ENCODE results near the gene DENND4B. TPM values are rescaled to one million over a fixed set of nuclear protein-coding genes. Genes with fewer than 3 reads are reported as not detected.

The DENND4B gene
- 3.9 and 17.5 TPM in 2 replicates for total RNA-seq (2014; rRNA removed; shearing (Covaris generic))
- polyA plus RNA-seq (2016; fragmentation: Nextera tagmentation; extraction: Ambion mirVana) = 4.0 and 6.1 TPM in 2 replicates

- in situ Hi-C loops (cut with MboI) = no loop called here
Measured at GRCh38 chr1:153946622-153947241, at the start of gene DENND4B. DENND4B (minus strand) TSS chr1:153946718; CDS start chr1:153944374, 2,344 bp downstream.

GRCh38 chr1:153995640-153996039 is 49.1 kb upstream of the DENND4B start:
- Histone ChIP-seq H3K27me3 (replicated peaks; ENCODE audit: insufficient read depth) (no peaks in the 10 kb centered on the region), H3K27ac (no peak overlapping the region), H3K9ac (no peak overlapping the region), H3K4me1 (ENCODE audit: insufficient read depth) (peaks cover 17% of the 10 kb centered on the region), H4K20me1 (ENCODE audit: insufficient read depth) (peaks cover 5% of the 10 kb centered on the region; the same call in 1 of the 2 replicates), H2AFZ (no peak overlapping the region), H3K79me2 (ENCODE audit: insufficient read depth) (peaks cover 23% of the 10 kb centered on the region), H3F3A (ENCODE audit: insufficient read depth) (peaks cover 46% of the 10 kb centered on the region), H3K4me2 (ENCODE audit: unreplicated experiment) (no peak overlapping the region), H3K9me3 (ENCODE audit: low read depth) (no peaks in the 10 kb centered on the region), H3K36me3 (ENCODE audit: low read depth) (peaks cover 21% of the 10 kb centered on the region), H3K4me3 (no peak overlapping the region), H3K9me2 (ENCODE audit: insufficient read depth) (no peaks in the 10 kb centered on the region)
- no peak for TF ChIP-seq EZH2phosphoT487 (IDR thresholded peaks at IDR 0.05; ENCODE audit: insufficient read depth, low read depth)
- 87 to 90% methylated on average over 11 of the region's 11 CpGs for WGBS, 2 experiments (ENCODE audit: low coverage in 1 of 2, low lambda C conversion rate in 2 of 2, missing lambda C conversion rate in 2 of 2)
- in situ Hi-C loops (cut with MboI) = no loop called here
- DNase-seq = no peak

More at GRCh38 chr1:153946622-153947241, at the start of gene DENND4B:
- H3K4me3 ChIP-seq = peak within 1 kb of the TSS; percentile 90
- H3K9me2 ChIP-seq (ENCODE audit: insufficient read depth) = no peaks in the 10 kb centered on the region
- H3K4me2 ChIP-seq (ENCODE audit: unreplicated experiment) = peak within 1 kb of the TSS; percentile 88
- 9 to 10% methylated on average over 20 to 24 of the region's 28 CpGs for WGBS, 2 experiments (ENCODE audit: low coverage in 1 of 2, low lambda C conversion rate in 2 of 2, missing lambda C conversion rate in 2 of 2)
- peak within 1 kb of the TSS; percentile 90 for H3K9ac ChIP-seq
- H3K9me3 ChIP-seq (ENCODE audit: low read depth) = no peaks in the 10 kb centered on the region
- peaks cover 15% of the 10 kb centered on the region; the same call in 1 of the 2 replicates for H3K36me3 ChIP-seq (ENCODE audit: low read depth)
- DNase-seq = peak; percentile 89
- peaks cover 30% of the 10 kb centered on the region for H3K79me2 ChIP-seq (ENCODE audit: insufficient read depth)
- peak within 1 kb of the TSS; percentile 87 for H2AFZ ChIP-seq
- no peaks in the 10 kb centered on the region for H3K27me3 ChIP-seq (replicated peaks; ENCODE audit: insufficient read depth)
- TF ChIP-seq EZH2phosphoT487 (IDR thresholded peaks at IDR 0.05; ENCODE audit: insufficient read depth, low read depth) = no peak
- TF ChIP-seq EZH2 (IDR thresholded peaks at IDR 0.05; ENCODE audit: insufficient read depth, poor library complexity, severe bottlenecking) = no peak
- H4K20me1 ChIP-seq (ENCODE audit: insufficient read depth) = no peaks in the 10 kb centered on the region
- H3K27ac ChIP-seq = peak within 1 kb of the TSS; percentile 77
- H3K4me1 ChIP-seq (ENCODE audit: insufficient read depth) = peaks cover 3% of the 10 kb centered on the region; the same call in 1 of the 2 replicates
- peaks cover 6% of the 10 kb centered on the region; the same call in 1 of the 2 replicates for H3F3A ChIP-seq (ENCODE audit: insufficient read depth)

DNA sequence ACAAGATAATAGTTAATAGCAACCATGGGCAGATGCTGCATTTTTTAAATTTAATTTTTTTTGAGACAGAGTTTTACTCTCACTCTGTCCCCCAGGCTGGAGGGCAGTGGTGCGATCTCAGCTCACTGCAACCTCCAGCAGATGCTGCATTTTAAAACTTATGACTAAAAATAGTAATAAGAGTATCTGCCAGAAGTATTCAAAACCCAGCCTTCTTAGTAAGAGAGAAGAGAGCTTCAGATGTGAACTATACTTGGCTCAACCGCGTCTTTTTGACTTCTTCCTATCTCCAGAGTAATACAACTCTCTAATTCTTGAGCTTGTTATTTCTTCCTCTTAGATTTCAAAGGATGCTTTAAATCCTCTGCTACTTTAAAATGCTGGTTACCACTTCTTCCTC is 48.7 kb upstream of the DENND4B start:
- 80 to 88% methylated on average over 3 of the region's 3 CpGs for WGBS, 2 experiments (ENCODE audit: low coverage in 1 of 2, low lambda C conversion rate in 2 of 2, missing lambda C conversion rate in 2 of 2)

DNA sequence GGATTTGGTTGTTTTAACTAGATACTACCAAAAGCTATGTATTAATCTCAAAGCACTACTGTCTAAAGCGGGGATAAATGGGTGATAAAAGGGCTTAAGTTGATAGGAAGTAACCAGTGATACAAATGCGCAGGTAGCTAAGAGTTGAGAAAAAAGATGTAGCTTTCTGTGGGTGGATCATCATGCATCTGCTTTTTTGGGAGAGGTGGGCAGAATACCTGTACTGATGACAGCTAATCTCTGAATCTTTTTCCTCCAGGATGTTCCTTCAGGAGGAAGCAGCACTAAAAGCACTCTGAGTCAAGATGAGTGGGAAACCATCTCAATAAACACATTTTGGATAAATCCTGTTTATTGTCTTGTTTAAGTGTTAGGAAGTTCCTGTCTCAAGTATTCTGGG is 45.3 kb upstream of the DENND4B start:
- peak overlapping the region; percentile 83 for H3K27ac ChIP-seq
- TF ChIP-seq EZH2phosphoT487 (IDR thresholded peaks at IDR 0.05; ENCODE audit: insufficient read depth, low read depth) (no peak), EZH2 (IDR thresholded peaks at IDR 0.05; ENCODE audit: insufficient read depth, poor library complexity, severe bottlenecking) (no peak)

More for the DNA sequence above, 48.7 kb upstream of the DENND4B start:
- no peaks in the 10 kb centered on the region for H3K9me3 ChIP-seq (ENCODE audit: low read depth)
- H3K4me2 ChIP-seq (ENCODE audit: unreplicated experiment) = no peak overlapping the region
- H3K27ac ChIP-seq = no peak overlapping the region
- TF ChIP-seq EZH2 (IDR thresholded peaks at IDR 0.05; ENCODE audit: insufficient read depth, poor library complexity, severe bottlenecking) (no peak), EZH2phosphoT487 (IDR thresholded peaks at IDR 0.05; ENCODE audit: insufficient read depth, low read depth) (no peak)
- in situ Hi-C loops (cut with MboI) = no loop called here
- no peak overlapping the region for H3K9ac ChIP-seq
- peaks cover 46% of the 10 kb centered on the region for H3F3A ChIP-seq (ENCODE audit: insufficient read depth)
- peaks cover 5% of the 10 kb centered on the region; the same call in 1 of the 2 replicates for H4K20me1 ChIP-seq (ENCODE audit: insufficient read depth)
- peaks cover 21% of the 10 kb centered on the region for H3K36me3 ChIP-seq (ENCODE audit: low read depth)
- no peak overlapping the region for H3K4me3 ChIP-seq
- no peaks in the 10 kb centered on the region for H3K27me3 ChIP-seq (replicated peaks; ENCODE audit: insufficient read depth)
- no peak for DNase-seq
- H2AFZ ChIP-seq = no peak overlapping the region
- H3K4me1 ChIP-seq (ENCODE audit: insufficient read depth) = peaks cover 18% of the 10 kb centered on the region
- peaks cover 23% of the 10 kb centered on the region for H3K79me2 ChIP-seq (ENCODE audit: insufficient read depth)
- no peaks in the 10 kb centered on the region for H3K9me2 ChIP-seq (ENCODE audit: insufficient read depth)

More for the DNA sequence above, 45.3 kb upstream of the DENND4B start:
- peak overlapping the region; percentile 95 for H3K4me3 ChIP-seq
- H3K27me3 ChIP-seq (replicated peaks; ENCODE audit: insufficient read depth) = no peaks in the 10 kb centered on the region
- H3K9me3 ChIP-seq (ENCODE audit: low read depth) = no peaks in the 10 kb centered on the region
- peak overlapping the region; percentile 100 for H3K4me2 ChIP-seq (ENCODE audit: unreplicated experiment)
- peaks cover 5% of the 10 kb centered on the region; the same call in 1 of the 2 replicates for H4K20me1 ChIP-seq (ENCODE audit: insufficient read depth)
- peaks cover 54% of the 10 kb centered on the region for H3F3A ChIP-seq (ENCODE audit: insufficient read depth)
- peaks cover 21% of the 10 kb centered on the region for H3K36me3 ChIP-seq (ENCODE audit: low read depth)
- H3K9me2 ChIP-seq (ENCODE audit: insufficient read depth) = no peaks in the 10 kb centered on the region
- in situ Hi-C loops (cut with MboI) = no loop called here
- DNase-seq = no peak
- WGBS, 2 experiments (ENCODE audit: low coverage in 1 of 2, low lambda C conversion rate in 2 of 2, missing lambda C conversion rate in 2 of 2) = 79 to 86% methylated on average over 2 of the region's 2 CpGs
- H3K4me1 ChIP-seq (ENCODE audit: insufficient read depth) = peaks cover 20% of the 10 kb centered on the region
- peaks cover 23% of the 10 kb centered on the region for H3K79me2 ChIP-seq (ENCODE audit: insufficient read depth)
- no peak overlapping the region for H2AFZ ChIP-seq
- H3K9ac ChIP-seq = peak overlapping the region; percentile 99
